Caki2 (cell line): ENCODE results near the gene KLF16. TPM values are rescaled to one million over a fixed set of nuclear protein-coding genes. Genes with fewer than 3 reads are reported as not detected.
"Not testable (repeated sequence)": the region's sequence is repeated elsewhere in the genome, so short reads cannot be mapped to it uniquely, and the experiment has no call there.

Experiments used
- DNase-seq: peaks from one replicate; pipeline ENCODE4 v3.0.0-alpha.2; 2015; ENCODE audit warnings: low read depth
- in situ Hi-C: cut with HindIII; loops from 2 replicates; pipeline ENCODE4 v1.10.0; 2016; ENCODE audit warnings: low sequenced_read_pairs, low pct_unique_long_range_greater_than_20kb, mixed read lengths
- total RNA-seq: library from RNA; depleted of rRNA; stranded (reverse); fragments of >200 nt; shearing (Covaris generic); gene quantifications from 2 replicates; pipeline ENCODE4 v1.2.3, GENCODE V29; 2014; ENCODE audit warnings: low replicate concordance; rRNA removed

Gene KLF16
- 9.6 and 15.9 TPM in 2 replicates for total RNA-seq

DNA sequence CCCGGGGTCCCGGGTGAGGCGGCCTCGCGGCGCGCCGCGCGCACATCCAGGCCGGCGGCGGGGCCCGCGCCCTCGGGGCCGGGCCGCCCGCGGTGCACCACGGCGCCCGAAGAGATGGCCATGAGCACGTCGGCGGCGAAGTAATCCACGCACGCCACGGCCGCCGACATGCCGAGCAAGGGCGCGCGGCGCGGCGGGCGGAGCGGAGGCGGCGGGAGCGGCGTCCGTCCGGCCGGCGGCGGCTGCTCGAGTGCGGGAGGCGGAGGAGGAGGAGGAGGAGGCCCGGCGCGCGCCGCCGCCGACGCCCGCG is at the start of gene KLF16:
KLF16 (minus strand) TSS at position 252 of the 310 bp plus-strand sequence; CDS start at position 170, 82 bp downstream.
- DNase-seq: no peak
- in situ Hi-C loops: no loop called here

DNA sequence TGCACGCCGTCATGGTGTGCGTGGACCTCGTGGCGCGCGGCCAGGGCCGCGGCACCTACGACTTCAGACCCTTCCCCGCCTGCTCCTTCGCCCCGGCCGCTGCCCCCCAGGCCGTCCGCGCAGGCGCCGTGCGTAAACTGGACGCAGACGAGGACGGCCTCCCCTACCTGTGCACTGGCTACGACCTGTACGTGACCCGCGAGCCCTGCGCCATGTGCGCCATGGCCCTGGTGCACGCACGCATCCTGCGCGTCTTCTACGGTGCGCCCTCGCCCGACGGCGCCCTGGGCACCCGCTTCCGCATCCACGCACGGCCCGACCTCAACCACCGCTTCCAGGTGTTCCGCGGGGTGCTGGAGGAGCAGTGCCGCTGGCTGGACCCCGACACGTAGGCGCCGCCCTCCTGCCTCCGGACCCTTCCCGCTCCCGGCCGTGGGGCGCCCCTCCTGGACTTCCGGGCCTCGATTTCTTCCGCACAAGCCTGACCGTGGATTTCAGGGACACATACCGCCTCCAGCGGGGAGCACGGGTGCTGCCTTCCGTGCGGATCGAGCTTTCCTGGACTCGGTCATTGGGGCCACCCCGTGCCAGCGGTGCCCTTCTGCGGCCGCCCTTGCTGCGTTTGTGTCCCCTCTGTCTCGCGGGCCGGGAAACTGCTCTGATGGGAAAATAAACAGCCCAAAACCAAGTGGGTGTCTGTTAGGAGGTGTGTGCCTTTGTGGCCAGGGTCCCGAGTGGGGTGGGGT is 49.6 kb upstream of the KLF16 start:
- in situ Hi-C loops: no loop called here
- DNase-seq: no peak

DNA sequence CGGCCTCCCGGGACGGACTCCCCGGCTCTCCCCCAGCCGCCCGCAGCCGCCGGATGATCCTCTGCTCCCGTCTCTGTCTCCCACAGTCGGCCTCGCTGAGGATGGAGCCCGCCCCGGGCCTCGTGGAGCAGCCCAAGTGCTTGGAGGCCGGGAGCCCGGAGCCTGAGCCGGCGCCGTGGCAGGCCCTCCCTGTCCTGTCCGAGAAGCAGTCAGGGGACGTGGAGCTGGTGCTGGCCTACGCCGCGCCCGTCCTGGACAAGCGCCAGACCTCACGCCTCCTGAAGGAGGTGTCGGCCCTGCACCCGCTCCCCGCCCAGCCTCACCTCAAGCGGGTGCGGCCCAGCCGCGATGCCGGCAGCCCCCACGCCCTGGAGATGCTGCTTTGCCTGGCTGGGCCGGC is 48.6 kb upstream of the KLF16 start:
- DNase-seq: no peak
- in situ Hi-C loops: no loop called here

DNA sequence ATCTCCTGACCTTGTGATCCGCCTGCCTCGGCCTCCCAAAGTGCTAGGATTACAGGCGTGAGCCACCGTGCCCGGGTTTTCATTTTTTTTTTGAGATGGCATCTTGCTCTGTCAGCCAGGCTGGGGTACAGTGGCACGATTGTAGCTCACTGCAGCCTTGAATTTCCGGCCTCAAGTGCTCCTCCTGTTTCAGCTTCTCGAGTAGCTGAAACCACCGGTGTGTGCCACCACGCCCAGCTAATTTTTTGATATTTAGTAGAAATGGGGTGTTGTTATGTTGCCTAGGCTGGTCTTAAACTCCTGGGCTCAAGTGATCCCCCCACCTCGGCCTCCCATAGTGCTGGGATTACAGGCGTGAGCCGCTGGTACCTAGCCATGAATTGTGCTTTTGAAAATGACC is 47.7 kb upstream of the KLF16 start:
- in situ Hi-C loops: no loop called here
- DNase-seq: no peak

DNA sequence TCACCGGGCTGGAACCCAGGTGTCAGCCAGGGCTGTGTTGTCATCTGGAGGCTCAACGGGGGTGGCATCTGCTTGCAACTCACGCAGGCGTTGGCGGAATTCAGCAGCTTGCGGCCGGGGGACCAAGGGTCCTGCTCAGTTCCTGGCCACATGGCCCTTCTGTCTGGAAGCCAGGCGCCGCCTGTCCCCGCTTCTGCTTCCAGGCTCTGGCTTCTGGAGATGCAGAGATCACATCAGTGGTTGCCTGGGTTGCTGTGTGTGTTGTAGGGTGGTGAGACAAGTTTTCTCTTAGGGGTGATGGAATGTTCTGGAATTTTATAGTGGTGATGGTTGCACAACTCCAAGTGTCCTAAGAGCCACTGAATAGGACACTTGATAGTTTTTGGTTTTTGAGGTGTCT is 46.8 kb upstream of the KLF16 start:
- in situ Hi-C loops: no loop called here
- no peak for DNase-seq

DNA sequence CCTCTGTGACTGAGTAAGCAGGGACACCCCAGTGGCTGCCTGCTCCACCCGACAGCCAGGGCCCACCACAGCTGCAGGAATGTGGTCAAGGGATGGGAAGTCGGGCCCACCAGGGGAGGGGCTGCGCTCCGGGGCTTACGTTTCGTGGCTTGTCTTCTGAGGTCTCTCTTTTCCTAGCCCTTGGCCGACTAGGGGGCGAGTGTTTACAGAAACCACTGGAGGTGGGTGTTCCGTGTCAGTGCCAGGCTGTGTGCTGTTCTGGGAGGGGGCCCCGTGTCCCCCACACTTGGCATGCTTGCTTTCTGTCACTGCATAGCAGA is 46.3 kb upstream of the KLF16 start:
- in situ Hi-C loops: no loop called here

DNA sequence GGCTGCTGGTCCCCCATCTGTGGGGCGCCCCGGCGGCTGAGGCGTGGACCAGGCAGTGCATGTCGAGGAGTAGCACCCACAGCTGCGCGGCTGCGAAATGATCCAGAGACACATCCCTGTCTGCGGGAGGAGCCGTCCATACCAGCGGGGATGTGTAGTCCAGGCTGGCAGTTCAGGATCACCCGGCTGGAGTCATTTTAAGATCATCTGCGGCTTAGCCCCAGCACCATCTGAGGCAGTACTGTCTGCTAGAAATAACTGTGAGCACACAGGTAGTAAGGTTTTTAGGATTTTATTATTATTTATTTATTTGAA is 44.9 kb upstream of the KLF16 start:
- DNase-seq: no peak
- in situ Hi-C loops: no loop called here

More for the DNA sequence above, 46.3 kb upstream of the KLF16 start:
- DNase-seq: no peak

DNA sequence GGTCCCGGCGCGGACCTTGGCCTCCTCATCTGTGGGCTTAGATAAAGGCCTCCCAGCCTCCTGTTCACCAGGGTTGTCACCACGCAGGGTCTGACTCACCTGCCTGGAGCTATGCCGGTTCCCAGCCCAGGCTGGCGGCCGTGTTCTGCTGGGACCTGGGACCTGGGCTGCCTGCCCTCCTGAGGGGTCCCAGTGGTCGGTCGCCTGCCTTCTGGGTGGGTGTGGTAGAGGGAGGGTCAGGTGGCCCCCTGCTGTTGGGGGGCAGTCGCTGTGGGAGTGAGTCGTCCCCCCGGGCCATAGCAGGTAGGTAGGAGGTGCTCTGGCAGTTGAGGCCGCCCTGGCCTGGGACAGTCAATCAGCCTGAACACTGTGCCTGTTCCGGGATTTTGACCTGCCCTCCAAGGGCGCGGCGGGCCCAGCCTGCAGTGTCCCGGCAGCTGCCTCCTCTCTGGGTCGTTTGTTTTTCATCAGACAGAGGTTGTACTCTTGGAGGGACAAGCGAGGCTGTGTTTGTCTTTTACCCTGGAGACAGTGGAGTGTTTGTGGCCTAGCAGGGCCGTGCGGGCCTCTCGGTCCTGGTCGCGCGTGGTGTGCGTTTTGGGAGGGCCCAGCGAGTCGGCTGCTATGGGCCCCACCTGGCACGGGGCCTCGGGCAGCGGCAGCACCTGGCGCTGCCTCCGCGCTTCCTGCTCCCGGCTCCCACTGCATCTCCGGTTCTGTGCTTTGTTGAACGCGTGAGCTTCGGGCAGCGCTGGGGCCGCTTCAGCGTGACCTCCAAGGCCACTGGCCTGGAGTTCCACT is 44.4 kb upstream of the KLF16 start:
- in situ Hi-C loops: no loop called here
- DNase-seq: no peak

DNA sequence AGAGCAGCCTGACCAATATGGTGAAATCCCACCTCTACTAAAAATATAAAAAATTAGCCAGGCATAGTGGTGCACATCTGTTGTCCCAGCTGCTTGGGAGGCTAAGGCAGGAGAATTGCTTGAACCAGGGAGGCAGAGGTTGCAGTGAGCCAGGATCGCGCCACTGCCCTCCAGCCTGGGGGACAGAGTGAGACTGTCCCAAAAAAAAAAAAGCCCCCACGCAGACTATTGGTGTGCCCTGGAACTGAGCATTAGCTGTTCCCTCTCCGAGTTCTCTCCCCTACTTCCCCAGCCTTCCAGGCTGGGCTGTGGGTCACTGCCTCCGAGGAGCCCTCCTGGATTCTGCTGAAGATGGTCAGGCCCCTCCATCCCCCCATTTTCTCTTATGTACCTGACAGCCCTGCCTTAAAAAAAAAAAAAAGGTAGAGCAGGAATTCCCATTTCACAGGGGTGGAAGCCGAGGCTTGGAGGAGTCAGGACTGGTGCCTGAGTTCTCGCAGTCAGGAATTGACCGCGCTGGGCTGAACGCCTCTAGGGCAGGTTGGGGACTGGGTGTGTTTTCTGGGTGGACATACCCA is 43.7 kb upstream of the KLF16 start:
- DNase-seq: no peak
- in situ Hi-C loops: no loop called here

DNA sequence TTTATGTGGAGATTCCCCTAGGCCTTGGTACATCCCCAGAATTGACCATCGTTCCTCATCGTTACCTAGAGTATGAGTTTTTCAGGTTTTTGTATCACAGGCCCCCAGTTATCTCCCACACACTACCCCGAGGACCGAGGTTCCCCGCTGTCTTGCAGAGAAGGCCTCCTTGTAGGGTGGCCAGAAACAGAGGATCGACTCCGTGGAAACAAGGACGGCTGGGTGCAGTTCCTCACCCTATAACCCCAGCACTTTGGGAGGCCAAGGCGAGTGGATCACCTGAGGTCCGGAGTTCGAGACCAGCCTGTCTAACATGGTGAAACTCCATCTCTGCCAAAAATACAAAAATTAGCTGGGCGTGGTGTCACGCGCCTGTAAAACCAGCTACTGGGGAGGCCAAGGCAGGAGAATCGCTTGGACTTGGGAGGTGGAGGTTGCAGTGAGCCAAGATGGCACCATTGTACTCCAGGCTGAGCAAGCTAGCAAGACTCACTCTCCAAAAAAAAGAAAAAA is 42.5 kb upstream of the KLF16 start:
- in situ Hi-C loops: no loop called here
- no peak for DNase-seq

DNA sequence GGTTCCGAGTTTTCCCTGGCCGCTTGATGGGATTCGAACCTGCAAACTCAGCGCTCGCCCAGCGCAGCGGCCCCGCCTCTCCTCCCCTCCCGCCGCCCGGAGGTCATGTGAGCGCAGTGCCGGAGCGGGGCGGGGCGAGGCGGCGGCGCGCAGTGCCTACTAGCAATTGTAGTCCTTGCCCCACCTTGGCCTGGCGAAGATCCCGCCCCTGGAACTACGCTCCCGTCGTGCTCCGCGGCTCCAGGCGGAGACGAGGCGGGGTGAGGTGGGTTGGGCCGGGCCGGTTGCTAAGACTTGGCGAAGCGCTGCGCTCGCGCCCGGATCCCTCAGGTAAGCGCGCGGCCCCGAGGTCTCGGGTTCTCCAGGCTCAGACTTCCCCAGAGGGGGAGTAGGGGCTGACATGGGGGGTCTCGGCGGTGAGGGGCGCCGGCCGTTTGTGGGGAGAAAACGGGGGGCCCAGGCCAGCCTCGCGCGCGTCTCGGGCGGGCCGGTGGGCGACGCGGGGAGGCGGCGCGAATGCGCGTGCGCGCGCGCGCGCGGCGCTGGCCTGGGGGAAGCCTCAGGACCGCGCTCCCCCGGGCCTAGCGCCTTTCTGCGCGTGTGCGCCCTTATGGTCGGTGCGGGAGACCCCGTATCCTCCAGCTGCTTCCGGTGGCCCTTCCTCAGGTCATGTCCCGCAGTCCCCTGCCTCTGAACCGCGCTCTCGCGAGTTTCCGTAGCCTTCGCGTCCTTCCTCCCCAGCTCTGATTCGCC is 41.9 kb upstream of the KLF16 start, which contains the start of the genes ADAT3 and SCAMP4:
ADAT3 (plus strand) TSS at position 290 of the 753 bp plus-strand sequence. CDS start 6,649 bp downstream, outside the sequence.
SCAMP4 (plus strand) TSS at position 290 of the 753 bp plus-strand sequence. CDS start 9,621 bp downstream, outside the sequence.
- in situ Hi-C loops: no loop called here
- DNase-seq: peak; percentile 92

DNA sequence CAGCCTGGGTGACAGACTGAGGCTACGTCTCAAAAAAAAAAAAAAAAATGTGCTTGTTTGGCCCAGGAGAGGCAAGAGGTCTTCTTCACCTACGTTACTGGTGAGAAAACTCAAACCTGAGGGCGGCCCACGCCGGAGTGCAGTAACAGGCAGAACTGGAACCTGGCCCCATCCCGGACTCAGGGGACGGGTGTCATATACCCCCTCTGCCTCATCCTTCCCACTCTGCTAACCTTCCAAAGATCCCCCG is 41.4 kb upstream of the KLF16 start:
- in situ Hi-C loops: no loop called here
- no peak for DNase-seq

DNA sequence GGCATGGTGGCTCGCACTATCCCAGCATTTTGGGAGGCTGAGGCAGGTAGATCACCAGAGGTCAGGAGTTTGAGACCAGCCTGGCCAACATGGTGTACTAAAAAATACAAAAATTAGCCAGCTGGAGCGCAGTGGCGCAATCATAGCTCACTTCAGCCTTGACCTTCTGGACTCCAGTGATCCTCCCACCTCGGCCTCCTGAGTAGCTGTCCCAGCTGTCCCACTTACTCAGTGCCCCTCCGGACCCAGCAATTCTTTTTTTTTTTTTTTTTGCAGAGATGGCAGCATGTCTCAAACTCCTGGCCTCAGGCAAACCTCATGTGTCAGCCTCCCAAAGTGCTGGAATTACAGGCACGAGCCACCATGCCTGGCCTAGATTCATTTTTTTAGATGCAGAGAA is 39.5 kb upstream of the KLF16 start:
- in situ Hi-C loops: no loop called here
- no peak for DNase-seq

DNA sequence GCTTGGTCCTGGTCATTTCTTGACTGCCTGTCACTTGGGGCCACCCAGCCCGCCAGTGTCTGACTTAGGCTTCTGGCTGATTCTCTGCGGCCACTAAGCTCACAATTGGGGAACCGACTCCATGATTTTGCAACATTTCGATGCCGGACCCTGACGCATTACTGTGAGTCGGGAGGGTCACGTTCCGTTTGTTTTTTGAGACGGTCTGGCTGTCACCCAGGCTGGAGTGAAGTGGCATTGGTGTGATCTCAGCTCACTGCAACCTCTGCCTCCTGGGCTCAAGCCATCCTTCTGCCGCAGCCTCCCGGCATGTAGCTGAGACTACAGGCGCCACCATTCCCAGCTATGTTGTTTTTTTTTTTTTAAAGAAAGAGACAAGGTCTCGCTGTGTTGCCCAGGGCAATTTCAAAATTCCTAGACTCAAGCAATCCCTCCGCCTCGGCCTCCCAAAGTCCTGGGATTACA is 38.6 kb upstream of the KLF16 start:
- no peak for DNase-seq
- in situ Hi-C loops: no loop called here

DNA sequence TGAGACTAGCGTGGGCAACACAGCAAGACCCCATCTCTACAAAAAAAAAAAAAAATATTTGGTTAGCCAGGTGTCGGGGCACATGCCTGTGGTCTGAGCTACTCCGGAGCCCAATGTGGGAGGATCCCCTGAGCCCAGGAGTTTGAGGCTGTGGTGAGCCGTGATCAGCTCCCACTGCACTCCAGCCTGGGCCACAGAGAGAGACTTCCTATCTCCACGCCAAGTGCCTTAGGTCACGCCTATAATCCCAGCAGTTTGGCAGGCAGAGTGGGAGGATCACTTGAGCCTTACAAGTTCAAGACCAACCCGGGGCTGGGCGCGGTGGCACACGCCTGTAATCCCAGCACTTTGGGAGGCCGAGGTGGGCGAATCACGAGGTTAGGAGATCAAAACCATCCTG is 33.1 kb upstream of the KLF16 start:
- no peak for DNase-seq
- in situ Hi-C loops: no loop called here

DNA sequence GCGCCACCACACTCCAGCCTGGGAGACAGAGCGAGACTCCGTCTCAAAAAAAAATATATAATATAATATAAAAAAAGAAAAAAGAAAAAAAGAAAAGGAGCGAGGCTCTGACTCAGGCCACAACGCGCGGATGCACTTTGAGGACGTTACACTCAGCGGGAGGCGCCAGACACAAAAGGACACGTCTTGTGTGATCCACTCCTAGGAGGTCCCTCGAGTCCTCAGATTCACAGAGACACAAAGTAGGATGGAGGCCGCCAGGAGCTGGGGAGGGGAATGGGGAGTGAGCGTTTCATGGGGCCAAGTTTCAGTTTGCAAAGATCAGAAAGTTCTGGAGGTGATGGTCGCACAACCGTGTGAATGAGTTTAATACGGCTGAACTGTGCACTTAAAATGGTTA is 30.4 kb upstream of the KLF16 start:
- DNase-seq: no peak
- in situ Hi-C loops: no loop called here

DNA sequence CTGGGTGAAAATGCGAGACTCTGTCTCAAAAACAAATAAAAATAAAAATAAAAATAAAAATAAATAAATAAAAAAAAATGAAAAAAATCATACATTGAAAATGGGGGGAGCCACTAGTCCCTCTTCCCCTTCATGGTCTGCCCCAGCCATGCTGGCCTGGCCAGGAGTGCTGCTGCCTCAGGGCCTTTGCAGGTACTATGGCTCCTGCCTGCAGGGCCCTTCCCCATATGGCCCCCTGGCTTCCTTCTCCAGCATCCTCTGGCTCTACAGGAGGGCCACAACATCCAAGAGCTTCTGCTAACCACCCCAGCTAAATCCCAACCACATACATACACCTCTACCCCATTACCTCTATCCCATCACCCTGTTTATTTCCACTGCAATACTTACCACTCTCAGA is 26.5 kb upstream of the KLF16 start:
- no peak for DNase-seq

DNA sequence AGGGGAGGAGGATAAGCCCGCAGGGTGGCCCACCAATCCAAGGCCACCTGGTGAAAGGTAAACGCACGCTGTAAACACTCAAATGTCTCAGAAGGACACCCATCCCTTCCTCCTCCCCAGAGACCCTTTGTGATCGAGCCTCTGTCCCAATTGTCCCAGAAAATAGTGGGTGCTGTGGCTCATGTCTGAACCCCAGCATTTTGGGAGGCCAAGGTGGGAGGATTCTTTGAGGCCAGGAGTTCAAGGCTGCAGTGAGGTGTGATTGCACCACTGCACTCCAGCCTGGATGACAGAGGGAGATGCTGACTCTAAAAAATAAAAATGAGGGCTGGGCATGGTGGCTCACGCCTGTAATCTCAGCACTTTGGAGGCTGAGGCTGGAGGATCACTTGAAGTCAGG is 25.0 kb upstream of the KLF16 start:
- in situ Hi-C loops: no loop called here
- no peak for DNase-seq

More for the DNA sequence above, 26.5 kb upstream of the KLF16 start:
- in situ Hi-C loops: no loop called here

DNA sequence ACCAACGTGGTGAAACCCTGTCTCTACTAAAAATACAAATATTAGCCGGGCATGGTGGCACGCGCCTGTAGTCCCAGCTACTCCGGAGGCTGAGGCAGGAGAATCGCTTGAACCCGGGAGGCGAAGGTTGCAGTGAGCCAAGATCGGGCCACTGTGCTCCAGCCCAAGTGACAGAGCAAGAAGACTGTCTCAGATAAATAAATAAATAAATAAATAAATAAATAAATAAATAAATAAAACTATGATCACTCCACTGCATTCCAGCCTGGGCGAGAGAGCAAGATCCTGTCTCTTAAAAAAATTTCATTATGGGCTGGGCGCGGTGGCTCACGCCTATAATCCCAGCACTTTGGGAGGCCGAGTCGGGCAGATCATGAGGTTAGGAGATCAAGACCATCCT is 23.0 kb upstream of the KLF16 start:
- in situ Hi-C loops: not testable (repeated sequence)

More for the DNA sequence above, 23.0 kb upstream of the KLF16 start:
- DNase-seq: not testable (repeated sequence)
